HG02981 (cell line): ENCODE data around the gene PXMP4.

ENCODE experiments used
- ATAC-seq: cut with Tn5 transposase; IDR thresholded peaks from one replicate; pipeline ENCODE4 v1.9.1; 2021; ENCODE audit warnings: mild to moderate bottlenecking, moderate library complexity; ENCODE audit not compliant: unreplicated experiment

PXMP4 gene

GRCh38 chr20:33656783-33657703, 63.1 kb downstream of the PXMP4 start:
- ATAC-seq: no peak

GRCh38 chr20:33656010-33656782, 63.9 kb downstream of the PXMP4 start:
- ATAC-seq: no peak

GRCh38 chr20:33655164-33655563, 64.9 kb downstream of the PXMP4 start:
- ATAC-seq: no peak

GRCh38 chr20:33654680-33655161, 65.4 kb downstream of the PXMP4 start:
- ATAC-seq: no peak

- ATAC-seq: no peak
Measured at GRCh38 chr20:33653900-33654596, 66.1 kb downstream of the PXMP4 start.

- no peak for ATAC-seq
Measured at GRCh38 chr20:33653218-33653899, 66.8 kb downstream of the PXMP4 start.
